Measurements from ENCODE around the gene STK25. TPM values are rescaled to one million over a fixed set of nuclear protein-coding genes. Genes with fewer than 3 reads are reported as not detected.

STK25 gene
- total and polyA plus RNA-seq, 2 of the 8 experiments (the other 6 are each of a cell fraction or from before 2014, with no cell fraction given): 159 to 546 TPM

DNA sequence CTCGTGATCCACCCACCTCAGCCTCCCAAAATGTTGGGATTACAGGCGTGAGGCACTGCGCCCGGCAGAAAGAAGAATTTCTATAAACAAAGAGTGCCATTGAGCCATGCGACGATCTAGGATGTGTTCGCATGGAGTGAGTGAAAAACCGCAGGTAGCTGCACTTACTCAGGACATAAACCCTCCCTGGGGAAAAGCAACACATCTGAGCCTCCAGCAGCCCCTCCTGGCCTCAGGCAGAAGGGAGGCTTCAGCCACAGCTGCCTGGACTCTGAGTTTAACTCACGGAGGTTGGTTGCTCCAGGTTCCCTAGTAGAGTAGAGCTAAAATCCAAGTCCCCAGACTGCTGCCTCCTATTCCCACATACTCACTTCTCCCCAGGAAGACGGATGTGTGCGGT is 11.3 kb upstream of the STK25 start:
- Histone ChIP-seq H2BK120ac (replicated peaks; ENCODE audit: low read depth, low read length) (no peak overlapping the region), H3K9ac (replicated peaks in 1 of 4; ENCODE audit: extremely low read depth in 1 of 4, low read depth in 3 of 4, low read length in 3 of 4) (no peak overlapping the region), H2BK15ac (ENCODE audit: low read length) (no peak overlapping the region), H2AK5ac (ENCODE audit: low read depth, low read length) (no peak overlapping the region), H2BK5ac (ENCODE audit: low read depth, low read length) (no peak overlapping the region), H3K14ac (ENCODE audit: insufficient read length) (no peak overlapping the region), H3K36me3 (ENCODE audit: control insufficient read depth in 2 of 4, insufficient read depth in 4 of 4, low read length in 3 of 4) (no peaks in the 10 kb centered on the region; a peak in 1 of 8 replicates), H4K5ac (ENCODE audit: insufficient read length, low read depth, low read length) (no peak overlapping the region), H2BK12ac (ENCODE audit: low read depth, low read length) (no peak overlapping the region), H4K8ac (ENCODE audit: extremely low read depth, insufficient read depth, low read length) (no peak overlapping the region), H3K4ac (replicated peaks; ENCODE audit: insufficient read length, low read depth, low read length) (no peak overlapping the region), H3K4me1 (replicated peaks in 1 of 4; ENCODE audit: control insufficient read depth in 3 of 4, insufficient read depth in 4 of 4, low read length in 3 of 4) (no peaks in the 10 kb centered on the region), H3K23ac (ENCODE audit: insufficient read length) (no peak overlapping the region), H3K4me3 (ENCODE audit: extremely low read depth in 1 of 4, insufficient read depth in 2 of 4, low read depth in 3 of 4, low read length in 4 of 4) (no peak overlapping the region), H3K27me3 (replicated peaks in 1 of 4; ENCODE audit: control insufficient read depth in 3 of 4, extremely low read depth in 1 of 4, insufficient read depth in 3 of 4, low read length in 3 of 4) (peaks cover 0 to 4% (median 0%) of the 10 kb centered on the region in 4 experiments; a peak in 2 of 7 replicates), H3K9me3 (ENCODE audit: insufficient read depth in 2 of 2, low read depth in 1 of 2, low read length in 1 of 2) (peaks cover 0 to 4% of the 10 kb centered on the region in 2 experiments; a peak in 1 of 4 replicates), H3K23me2 (ENCODE audit: low read depth, low read length) (peaks cover 15% of the 10 kb centered on the region), H3K79me1 (ENCODE audit: low read depth, low read length) (no peaks in the 10 kb centered on the region), H3K27ac (ENCODE audit: low read depth, low read length) (no peak overlapping the region), H2AFZ (ENCODE audit: low read length) (no peak overlapping the region), H3K4me2 (ENCODE audit: insufficient read depth in 1 of 2, low read depth in 2 of 2, low read length in 2 of 2) (no peak overlapping the region), H4K20me1 (replicated peaks in 1 of 2; ENCODE audit: control insufficient read depth in 1 of 2, insufficient read depth in 2 of 2, low read length in 2 of 2) (peaks cover 0 to 10% of the 10 kb centered on the region in 2 experiments), H3K18ac (ENCODE audit: extremely low read depth, low read length) (no peak overlapping the region), H2BK20ac (ENCODE audit: low read length) (no peak overlapping the region), H4K91ac (replicated peaks; ENCODE audit: insufficient read length, low read length) (no peak overlapping the region), H3K79me2 (ENCODE audit: control insufficient read depth in 1 of 2, insufficient read depth in 2 of 2, low read length in 2 of 2) (no peaks in the 10 kb centered on the region), H3K56ac (replicated peaks; ENCODE audit: insufficient read length, low read depth, low read length) (no peak overlapping the region)
- WGBS, 2 experiments (ENCODE audit: extremely low coverage in 1 of 2, insufficient coverage in 1 of 2, insufficient read length in 1 of 2, insufficient replicate concordance in 2 of 2, low coverage in 1 of 2, low lambda C conversion rate in 2 of 2, missing lambda C conversion rate in 1 of 2): 87% methylated on average over 11 of the region's 11 CpGs; no CpG with 5 or more reads in 1 of the 2 experiments
- DNase-seq (ENCODE audit: low read depth in 1 of 2, low spot score in 2 of 2) (no peak), FAIRE-seq (no peak)
- ChIA-PET CTCF (ENCODE audit: partially characterized antibody) (interaction anchor here (1.0 to 1.6 kb wide), 2 partner anchors 35 to 68 kb away, joined by 3 to 4 read pairs; no protein-coding TSS in a partner anchor), POLR2A (ENCODE audit: partially characterized antibody) (no interaction called here)
- TF ChIP-seq RAD21 (IDR thresholded peaks at IDR 0.05 in 1 of 2, conservative IDR thresholded peaks at IDR 0.05 in 1 of 2; ENCODE audit: low read depth in 2 of 2, low read length in 2 of 2) (peak in 1 of 2 experiments; percentile 9; a peak in 1 of 4 replicates), SP4 (IDR thresholded peaks at IDR 0.05; ENCODE audit: low read length) (no peak)
